ENCODE results near the gene VWC2. TPM values are rescaled to one million over a fixed set of nuclear protein-coding genes. Genes with fewer than 3 reads are reported as not detected.

The VWC2 gene
- total RNA-seq, 2 donors from 2014 or later = not detected

- Histone ChIP-seq H3K4me1 (peaks cover 34% of the 10 kb centered on the region), H3K36me3 (replicated peaks in 1 of 2; ENCODE audit: insufficient read depth in 1 of 2, low read depth in 2 of 2) (no peaks in the 10 kb centered on the region), H3K27ac (no peak overlapping the region), H3K9me3 (no peaks in the 10 kb centered on the region), H3K27me3 (peaks cover 0 to 12% of the 10 kb centered on the region in 2 donors), H3K4me3 (no peak overlapping the region)
- ATAC-seq = no peak
- TF ChIP-seq POLR2A (IDR thresholded peaks at IDR 0.05) (no peak), CTCF (IDR thresholded peaks at IDR 0.05) (no peak)
- DNase-seq = peak in 1 of 4 donors; percentile 14
- WGBS, 2 donors = 1% methylated on average over 17 to 36 of the region's 36 CpGs
- intact Hi-C loops (cut with DNase I) = no loop called here
Observed at GRCh38 chr7:49774459-49775064, 1.1 kb downstream of the VWC2 start.

- no peak overlapping the region for H3K4me3 ChIP-seq
- ATAC-seq = peak; percentile 30
- H3K9me3 ChIP-seq = no peaks in the 10 kb centered on the region
- WGBS, 2 donors = 2% methylated on average over 11 to 74 of the region's 106 CpGs
- no peaks in the 10 kb centered on the region for H3K36me3 ChIP-seq (replicated peaks in 1 of 2; ENCODE audit: insufficient read depth in 1 of 2, low read depth in 2 of 2)
- peaks cover 34% of the 10 kb centered on the region for H3K4me1 ChIP-seq
- no peak overlapping the region for H3K27ac ChIP-seq
- TF ChIP-seq CTCF (IDR thresholded peaks at IDR 0.05) (no peak), POLR2A (IDR thresholded peaks at IDR 0.05) (no peak)
- DNase-seq = peak in 2 of 4 donors; percentile 23 to 35
- H3K27me3 ChIP-seq = peaks cover 0 to 12% of the 10 kb centered on the region in 2 donors
- intact Hi-C loops (cut with DNase I) = no loop called here
Observed at GRCh38 chr7:49775065-49775948, 1.9 kb downstream of the VWC2 start.

GRCh38 chr7:49775949-49776443, 2.6 kb downstream of the VWC2 start:
- DNase-seq = no peak
- Histone ChIP-seq H3K9me3 (no peaks in the 10 kb centered on the region), H3K4me1 (peaks cover 34% of the 10 kb centered on the region), H3K4me3 (no peak overlapping the region), H3K36me3 (replicated peaks in 1 of 2; ENCODE audit: insufficient read depth in 1 of 2, low read depth in 2 of 2) (no peaks in the 10 kb centered on the region), H3K27ac (no peak overlapping the region), H3K27me3 (peaks cover 0 to 12% of the 10 kb centered on the region in 2 donors)
- ATAC-seq = no peak
- intact Hi-C loops (cut with DNase I) = no loop called here
- WGBS, 2 donors = 36 to 74% methylated on average over 3 to 15 of the region's 25 CpGs
- TF ChIP-seq POLR2A (IDR thresholded peaks at IDR 0.05) = no peak
- no peak for TF ChIP-seq CTCF (IDR thresholded peaks at IDR 0.05)

GRCh38 chr7:49776994-49777393, 3.6 kb downstream of the VWC2 start:
- Histone ChIP-seq H3K27me3 (peaks cover 0 to 12% of the 10 kb centered on the region in 2 donors), H3K4me1 (peaks cover 34% of the 10 kb centered on the region), H3K9me3 (no peaks in the 10 kb centered on the region), H3K27ac (no peak overlapping the region), H3K4me3 (no peak overlapping the region), H3K36me3 (replicated peaks in 1 of 2; ENCODE audit: insufficient read depth in 1 of 2, low read depth in 2 of 2) (no peaks in the 10 kb centered on the region)
- DNase-seq (peak in 2 of 4 donors; percentile 15 to 50), ATAC-seq (no peak)
- WGBS, 2 donors = 6 to 15% methylated on average over 2 of the region's 2 CpGs
- intact Hi-C loops (cut with DNase I) = no loop called here
- TF ChIP-seq CTCF (IDR thresholded peaks at IDR 0.05) = peak in 3 of 7 experiments; percentile 6 to 10 (median 7)
- TF ChIP-seq POLR2A (IDR thresholded peaks at IDR 0.05) = no peak

Measured in body of pancreas (tissue), 4 donors.